Measurements from ENCODE around the gene TBX1.

- TF ChIP-seq CTCF (IDR thresholded peaks at IDR 0.05) (no peak), POLR2AphosphoS5 (IDR thresholded peaks at IDR 0.05) (no peak)
Measured at GRCh38 chr22:19783586-19784383, 23.2 kb downstream of the TBX1 start.

Data from prostate gland (tissue), 2 donors.